Pancreas (tissue), 10 donors: ENCODE results near the gene NUDT16L1. TPM values are rescaled to one million over a fixed set of nuclear protein-coding genes. Genes with fewer than 3 reads are reported as not detected.

ENCODE experiments used
- ATAC-seq, 4 donors: fragments of 200-7000 bp; cut with Tn5 transposase; one replicate each; pipeline versions ENCODE4 v1.8.0 to v1.9.1; 2020; ENCODE audit warnings: mild to moderate bottlenecking in 4 of 4, moderate library complexity in 4 of 4
- DNase-seq, 6 donors: peaks; one replicate each; pipeline ENCODE4 v3.0.0-alpha.2; 2020
- FAIRE-seq: peaks from 2 replicates; lab custom pipeline; 2012; peaks lifted over from hg19 to GRCh38; lab: Jason Lieb, UNC
- H3K27ac ChIP-seq, 4 donors: fragments of 200-600 bp; sonication (generic); 1 replicate in 3 of 4; 2 replicates in 1 of 4; pipeline versions ENCODE4 v1.5.0 to v1.8.0; 2020
- H3K27me3 ChIP-seq, 4 donors: fragments of 200-600 bp; one replicate each; pipeline ENCODE4 v1.8.0; 2021
- H3K36me3 ChIP-seq, 3 donors: fragments of 200-600 bp; sonication (generic) in 1 of 3; one replicate each; pipeline versions ENCODE4 v1.5.0 to v1.8.0; 2020 to 2021
- H3K4me1 ChIP-seq, 3 donors: fragments of 200-600 bp; one replicate each; pipeline ENCODE4 v1.8.0; 2021
- H3K4me3 ChIP-seq, 4 donors: fragments of 200-600 bp; sonication (generic) in 2 of 4; one replicate each; pipeline versions ENCODE4 v1.5.0 to v1.8.0; 2020 to 2021
- H3K9me3 ChIP-seq, 4 donors: fragments of 200-600 bp; one replicate each; pipeline ENCODE4 v1.8.0; 2021
- WGBS, 2 donors: extraction: QIAGEN DNeasy Blood & Tissue Kit; methylation state at CpG; one replicate each; pipeline ENCODE4 v1.1.7; 2013; 5-methylcytosine and 5-hydroxymethylcytosine counted together
- intact Hi-C, 3 donors: fragments of 100-400 bp; cut with DNase I; formaldehyde crosslinking; loops; one replicate each; pipeline versions ENCODE4 v1.11.1 to v1.14.2; 2022
- polyA plus RNA-seq, 2 donors: library from polyadenylated mRNA; stranded (reverse); fragments of 200-250 nt; gene quantifications; one replicate each; pipeline ENCODE4 v1.2.3, GENCODE V29; 2013
- total RNA-seq, 6 donors: library from RNA; stranded (reverse); fragmentation: NEBNext Ultra II Directional in 4 of 6; extraction: Animal tissue kit (Norgen Biotek cat#: 25700) in 4 of 6; gene quantifications; one replicate each; pipeline versions ENCODE4 v1.2.1 to v1.2.4, GENCODE V29; 2021 to 2023
- TF ChIP-seq, protein P1 (sequence below), 4 donors: fragments of 200-600 bp; sonication (generic) in 3 of 4; IDR thresholded peaks; one replicate each; pipeline versions ENCODE4 v1.5.0 to v1.8.0; 2021; ENCODE audit warnings: antibody characterized with exemption in 4 of 4
- donor health status: healthy with polysubstance abuse.
- donor health status: DM: no; HTN: no; CAD: no; lungs with moderate emphysema.
- donor health status: DM: no; HTN: no; CAD: no.
- donor health status: control.
- donor health status: control.
- donor health status: Bipolar disorder and iron deficiency.
- donor health status: DM: yes; HTN: yes; CAD: no.
- donor health status: DM: no; HTN: no; CAD: no.
- donor health status: DM: no; HTN: no; CAD: no.
- donor health status: DM: yes; HTN: yes; CAD: no.

NUDT16L1 gene
- total and polyA plus RNA-seq, 8 donors = 7.0 to 32.3 (median 14.2) TPM

DNA sequence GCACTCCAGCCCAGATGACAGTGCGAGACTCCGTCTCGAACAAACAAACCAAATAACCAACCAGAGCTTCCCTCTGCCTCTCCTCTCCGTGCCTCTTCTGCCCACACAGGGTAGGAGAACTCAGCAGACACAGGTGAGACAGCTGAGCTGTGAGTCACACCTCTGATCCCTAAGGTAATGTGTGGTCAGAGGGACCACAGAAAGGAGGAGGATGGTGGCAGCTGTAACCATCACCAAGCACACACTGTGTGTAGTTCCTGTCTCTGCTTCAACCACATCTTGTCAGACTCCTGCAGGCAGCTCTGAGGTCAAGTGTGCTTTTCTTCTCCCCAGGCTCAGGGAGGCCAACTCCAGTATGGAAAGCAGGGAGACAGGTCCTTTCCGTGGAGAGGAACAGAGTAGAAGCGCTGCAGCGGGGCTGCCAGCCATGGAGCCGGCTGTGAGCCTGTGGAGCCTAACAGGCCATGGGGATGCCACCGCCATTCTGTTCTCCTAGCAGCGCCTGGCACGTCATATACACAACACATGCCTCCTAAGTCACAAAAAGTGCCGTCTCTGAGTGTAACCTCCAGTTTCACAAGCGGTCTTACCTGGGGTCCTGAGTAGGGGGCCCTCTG lies 7.1 kb downstream of the NUDT16L1 start:
- intact Hi-C loops = no loop called here
- TF ChIP-seq, protein P1, sequence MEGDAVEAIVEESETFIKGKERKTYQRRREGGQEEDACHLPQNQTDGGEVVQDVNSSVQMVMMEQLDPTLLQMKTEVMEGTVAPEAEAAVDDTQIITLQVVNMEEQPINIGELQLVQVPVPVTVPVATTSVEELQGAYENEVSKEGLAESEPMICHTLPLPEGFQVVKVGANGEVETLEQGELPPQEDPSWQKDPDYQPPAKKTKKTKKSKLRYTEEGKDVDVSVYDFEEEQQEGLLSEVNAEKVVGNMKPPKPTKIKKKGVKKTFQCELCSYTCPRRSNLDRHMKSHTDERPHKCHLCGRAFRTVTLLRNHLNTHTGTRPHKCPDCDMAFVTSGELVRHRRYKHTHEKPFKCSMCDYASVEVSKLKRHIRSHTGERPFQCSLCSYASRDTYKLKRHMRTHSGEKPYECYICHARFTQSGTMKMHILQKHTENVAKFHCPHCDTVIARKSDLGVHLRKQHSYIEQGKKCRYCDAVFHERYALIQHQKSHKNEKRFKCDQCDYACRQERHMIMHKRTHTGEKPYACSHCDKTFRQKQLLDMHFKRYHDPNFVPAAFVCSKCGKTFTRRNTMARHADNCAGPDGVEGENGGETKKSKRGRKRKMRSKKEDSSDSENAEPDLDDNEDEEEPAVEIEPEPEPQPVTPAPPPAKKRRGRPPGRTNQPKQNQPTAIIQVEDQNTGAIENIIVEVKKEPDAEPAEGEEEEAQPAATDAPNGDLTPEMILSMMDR (IDR thresholded peaks at IDR 0.05) = no peak
- DNase-seq (peak in 1 of 6 donors; percentile 34), ATAC-seq (no peak), FAIRE-seq (no peak)
- Histone ChIP-seq H3K4me1 (no peaks in the 10 kb centered on the region), H3K27ac (no peak overlapping the region), H3K27me3 (no peaks in the 10 kb centered on the region), H3K36me3 (peaks cover 3 to 62% (median 9%) of the 10 kb centered on the region in 3 donors), H3K4me3 (no peak overlapping the region), H3K9me3 (no peaks in the 10 kb centered on the region)
- 96% methylated on average over 13 of the region's 13 CpGs for WGBS, 2 donors

DNA sequence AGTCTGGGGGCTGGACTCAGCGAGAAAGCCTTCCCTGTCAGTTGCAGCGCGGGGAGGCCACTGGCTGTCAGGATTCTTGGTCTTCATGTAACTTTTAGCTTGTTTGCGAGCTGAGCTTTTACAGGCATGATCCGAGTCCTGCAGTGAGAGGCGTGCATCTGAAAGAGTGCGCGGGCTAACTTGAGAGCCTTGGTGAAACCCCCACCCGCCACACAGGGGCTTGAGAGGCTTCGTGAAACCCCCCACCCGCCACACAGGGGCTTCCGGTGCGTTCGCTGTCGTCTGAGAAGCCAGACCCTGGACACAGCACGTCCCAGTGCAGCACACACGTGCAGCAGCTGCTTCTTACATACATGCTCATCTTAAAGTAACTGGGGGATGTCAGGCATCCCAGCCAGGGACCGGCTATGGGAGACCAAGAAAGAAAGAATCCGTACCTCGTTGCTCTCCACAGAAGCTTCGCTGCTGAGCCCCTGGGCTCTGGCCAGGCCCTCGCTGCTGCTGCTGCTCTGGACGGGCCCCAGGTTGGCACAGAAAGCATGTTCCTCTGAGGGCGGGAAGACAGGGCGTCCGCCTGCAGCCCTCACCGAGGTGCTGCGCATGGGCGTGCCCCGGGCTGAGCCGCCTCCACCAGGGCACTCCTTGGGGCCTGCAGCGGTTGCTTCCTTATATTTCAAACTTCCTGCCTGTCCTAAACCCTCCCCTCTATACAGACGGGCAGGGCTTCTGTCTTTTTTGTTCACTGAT lies 7.8 kb downstream of the NUDT16L1 start:
- Histone ChIP-seq H3K4me1 (no peaks in the 10 kb centered on the region), H3K36me3 (peaks cover 3 to 62% (median 9%) of the 10 kb centered on the region in 3 donors), H3K9me3 (no peaks in the 10 kb centered on the region), H3K4me3 (no peak overlapping the region), H3K27ac (no peak overlapping the region), H3K27me3 (no peaks in the 10 kb centered on the region)
- TF ChIP-seq, protein P1 (IDR thresholded peaks at IDR 0.05) = no peak
- FAIRE-seq (no peak), DNase-seq (peak in 1 of 6 donors; percentile 62), ATAC-seq (no peak)
- 91 to 93% methylated on average over 33 of the region's 33 CpGs for WGBS, 2 donors
- intact Hi-C loops = no loop called here

DNA sequence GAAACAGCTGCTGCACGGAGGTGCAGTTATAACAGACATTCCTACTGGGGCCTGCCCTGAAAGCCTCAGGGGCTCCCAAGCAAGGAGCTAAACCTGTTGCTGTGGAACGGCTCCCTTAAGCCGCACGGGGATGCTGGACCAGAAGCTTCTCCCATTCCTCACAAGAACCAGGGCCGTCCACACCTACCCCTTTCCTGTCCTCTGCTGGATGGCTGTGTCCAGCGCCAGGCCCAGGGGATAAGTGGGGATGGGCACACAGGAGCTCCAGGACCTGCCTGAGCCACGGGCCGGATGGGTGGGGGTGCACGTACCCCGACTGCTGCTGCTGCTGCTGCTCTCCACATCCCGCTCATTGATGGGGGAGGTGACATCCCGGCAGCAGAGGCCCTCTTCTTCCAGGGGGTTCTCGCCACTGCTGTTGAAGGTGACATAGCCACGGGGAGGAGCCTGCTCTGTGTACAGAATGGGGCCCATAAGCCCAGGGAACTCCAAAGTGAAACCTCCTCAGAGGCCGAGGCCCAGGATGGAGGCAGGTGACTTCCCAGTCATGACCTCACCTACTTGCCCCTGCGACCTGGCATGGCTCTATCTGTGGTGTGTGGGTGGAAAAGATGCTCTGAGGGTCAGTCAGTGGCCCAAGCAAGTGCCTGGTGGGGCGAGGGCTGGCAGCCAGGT lies 8.6 kb downstream of the NUDT16L1 start:
- ATAC-seq = no peak
- Histone ChIP-seq H3K4me1 (no peaks in the 10 kb centered on the region), H3K9me3 (no peaks in the 10 kb centered on the region), H3K4me3 (no peak overlapping the region), H3K36me3 (peaks cover 3 to 55% (median 9%) of the 10 kb centered on the region in 3 donors), H3K27ac (no peak overlapping the region), H3K27me3 (no peaks in the 10 kb centered on the region)
- peak in 1 of 6 donors; percentile 64 for DNase-seq
- intact Hi-C loops = no loop called here
- FAIRE-seq = no peak
- TF ChIP-seq, protein P1 (IDR thresholded peaks at IDR 0.05) = no peak
- 91 to 93% methylated on average over 17 of the region's 17 CpGs for WGBS, 2 donors

DNA sequence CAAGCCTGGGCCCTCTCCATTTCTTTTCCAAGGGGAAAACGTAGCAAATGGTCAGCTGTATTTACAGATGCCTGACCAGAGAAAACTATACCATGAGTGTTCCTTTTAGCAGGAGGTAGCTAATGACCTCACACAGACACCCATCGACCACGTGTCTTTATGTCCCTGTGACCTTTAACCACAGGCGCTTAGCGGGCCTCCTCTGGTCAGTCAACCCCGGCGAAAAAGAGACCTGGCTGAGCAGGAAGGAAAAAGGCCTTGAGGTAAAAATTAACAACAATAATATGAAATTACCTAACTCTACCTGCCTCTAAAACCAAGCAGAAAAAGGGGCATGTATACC lies 9.1 kb downstream of the NUDT16L1 start:
- peak in 1 of 4 donors; percentile 11 for ATAC-seq
- Histone ChIP-seq H3K27me3 (no peaks in the 10 kb centered on the region), H3K9me3 (no peaks in the 10 kb centered on the region), H3K36me3 (peaks cover 3 to 55% (median 10%) of the 10 kb centered on the region in 3 donors), H3K4me1 (no peaks in the 10 kb centered on the region), H3K27ac (no peak overlapping the region), H3K4me3 (no peak overlapping the region)
- TF ChIP-seq, protein P1 (IDR thresholded peaks at IDR 0.05) = no peak
- no peak for FAIRE-seq
- intact Hi-C loops = no loop called here
- DNase-seq = no peak
- WGBS, 2 donors = 55 to 60% methylated on average over 7 of the region's 7 CpGs
